Pancreas (tissue), 10 donors: ENCODE data around the gene DDX1. TPM values are rescaled to one million over a fixed set of nuclear protein-coding genes. Genes with fewer than 3 reads are reported as not detected.

ENCODE experiments used
- ATAC-seq, 4 donors: fragments of 200-7000 bp; cut with Tn5 transposase; one replicate each; pipeline versions ENCODE4 v1.8.0 to v1.9.1; 2020; ENCODE audit warnings: mild to moderate bottlenecking in 4 of 4, moderate library complexity in 4 of 4
- DNase-seq, 6 donors: peaks; one replicate each; pipeline ENCODE4 v3.0.0-alpha.2; 2020
- FAIRE-seq: peaks from 2 replicates; lab custom pipeline; 2012; peaks lifted over from hg19 to GRCh38; lab: Jason Lieb, UNC
- H3K27ac ChIP-seq, 4 donors: fragments of 200-600 bp; sonication (generic); 1 replicate in 3 of 4; 2 replicates in 1 of 4; pipeline versions ENCODE4 v1.5.0 to v1.8.0; 2020
- H3K27me3 ChIP-seq, 4 donors: fragments of 200-600 bp; one replicate each; pipeline ENCODE4 v1.8.0; 2021
- H3K36me3 ChIP-seq, 3 donors: fragments of 200-600 bp; sonication (generic) in 1 of 3; one replicate each; pipeline versions ENCODE4 v1.5.0 to v1.8.0; 2020 to 2021
- H3K4me1 ChIP-seq, 3 donors: fragments of 200-600 bp; one replicate each; pipeline ENCODE4 v1.8.0; 2021
- H3K4me3 ChIP-seq, 4 donors: fragments of 200-600 bp; sonication (generic) in 2 of 4; one replicate each; pipeline versions ENCODE4 v1.5.0 to v1.8.0; 2020 to 2021
- H3K9me3 ChIP-seq, 4 donors: fragments of 200-600 bp; one replicate each; pipeline ENCODE4 v1.8.0; 2021
- WGBS, 2 donors: extraction: QIAGEN DNeasy Blood & Tissue Kit; methylation state at CpG; one replicate each; pipeline ENCODE4 v1.1.7; 2013; 5-methylcytosine and 5-hydroxymethylcytosine counted together
- intact Hi-C, 3 donors: fragments of 100-400 bp; cut with DNase I; formaldehyde crosslinking; loops; one replicate each; pipeline versions ENCODE4 v1.11.1 to v1.14.2; 2022
- polyA plus RNA-seq, 2 donors: library from polyadenylated mRNA; stranded (reverse); fragments of 200-250 nt; gene quantifications; one replicate each; pipeline ENCODE4 v1.2.3, GENCODE V29; 2013
- total RNA-seq, 6 donors: library from RNA; stranded (reverse); fragmentation: NEBNext Ultra II Directional in 4 of 6; extraction: Animal tissue kit (Norgen Biotek cat#: 25700) in 4 of 6; gene quantifications; one replicate each; pipeline versions ENCODE4 v1.2.1 to v1.2.4, GENCODE V29; 2021 to 2023
- TF ChIP-seq, protein P1 (sequence below), 4 donors: fragments of 200-600 bp; sonication (generic) in 3 of 4; IDR thresholded peaks; one replicate each; pipeline versions ENCODE4 v1.5.0 to v1.8.0; 2021; ENCODE audit warnings: antibody characterized with exemption in 4 of 4
- donor health status: healthy with polysubstance abuse.
- donor health status: DM: no; HTN: no; CAD: no; lungs with moderate emphysema.
- donor health status: DM: no; HTN: no; CAD: no.
- donor health status: control.
- donor health status: control.
- donor health status: Bipolar disorder and iron deficiency.
- donor health status: DM: yes; HTN: yes; CAD: no.
- donor health status: DM: no; HTN: no; CAD: no.
- donor health status: DM: no; HTN: no; CAD: no.
- donor health status: DM: yes; HTN: yes; CAD: no.

The DDX1 gene
- total and polyA plus RNA-seq, 8 donors = 25.5 to 55.1 (median 43.1) TPM

DNA sequence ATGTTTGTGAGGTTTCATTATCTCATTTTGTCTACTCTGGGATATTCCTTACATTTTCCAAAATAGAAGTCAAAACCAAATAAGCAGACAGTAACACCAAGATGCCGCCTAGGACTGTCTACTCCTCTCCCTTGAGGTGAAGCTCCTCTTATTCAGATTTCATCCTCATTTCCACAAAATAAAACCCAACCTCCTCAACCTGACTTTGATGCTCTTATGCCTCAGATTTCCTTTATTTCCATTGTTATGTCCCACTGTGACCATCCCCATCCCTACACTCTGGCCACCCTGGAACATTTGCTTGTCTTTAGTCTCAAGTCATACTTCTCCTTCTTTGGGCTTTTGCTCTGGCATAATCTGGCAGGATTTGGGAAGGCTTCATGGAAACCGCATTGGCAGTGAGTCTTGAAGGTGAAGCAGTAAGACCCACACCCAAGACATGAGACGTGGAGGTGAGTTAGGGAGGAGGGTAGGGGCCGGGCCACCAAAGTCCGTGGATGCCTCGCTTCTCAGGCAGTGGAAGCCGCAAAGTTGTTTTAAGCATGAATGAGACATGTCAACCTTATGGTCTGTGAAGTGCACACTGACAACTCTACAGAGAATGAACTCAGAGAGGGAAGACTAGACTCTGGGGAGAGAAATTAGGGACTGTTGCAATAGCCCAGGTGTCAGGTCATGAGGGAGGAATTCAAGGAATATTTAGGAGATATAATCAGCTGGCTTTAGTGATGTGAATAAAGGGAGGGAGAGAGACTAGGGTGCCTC lies 63.6 kb downstream of the DDX1 start:
- Histone ChIP-seq H3K4me3 (no peak overlapping the region), H3K9me3 (no peaks in the 10 kb centered on the region), H3K27ac (no peak overlapping the region), H3K27me3 (no peaks in the 10 kb centered on the region), H3K36me3 (no peaks in the 10 kb centered on the region), H3K4me1 (no peaks in the 10 kb centered on the region)
- intact Hi-C loops = no loop called here
- WGBS, 2 donors = 82 to 89% methylated on average over 7 of the region's 7 CpGs
- no peak for FAIRE-seq
- TF ChIP-seq, protein P1, sequence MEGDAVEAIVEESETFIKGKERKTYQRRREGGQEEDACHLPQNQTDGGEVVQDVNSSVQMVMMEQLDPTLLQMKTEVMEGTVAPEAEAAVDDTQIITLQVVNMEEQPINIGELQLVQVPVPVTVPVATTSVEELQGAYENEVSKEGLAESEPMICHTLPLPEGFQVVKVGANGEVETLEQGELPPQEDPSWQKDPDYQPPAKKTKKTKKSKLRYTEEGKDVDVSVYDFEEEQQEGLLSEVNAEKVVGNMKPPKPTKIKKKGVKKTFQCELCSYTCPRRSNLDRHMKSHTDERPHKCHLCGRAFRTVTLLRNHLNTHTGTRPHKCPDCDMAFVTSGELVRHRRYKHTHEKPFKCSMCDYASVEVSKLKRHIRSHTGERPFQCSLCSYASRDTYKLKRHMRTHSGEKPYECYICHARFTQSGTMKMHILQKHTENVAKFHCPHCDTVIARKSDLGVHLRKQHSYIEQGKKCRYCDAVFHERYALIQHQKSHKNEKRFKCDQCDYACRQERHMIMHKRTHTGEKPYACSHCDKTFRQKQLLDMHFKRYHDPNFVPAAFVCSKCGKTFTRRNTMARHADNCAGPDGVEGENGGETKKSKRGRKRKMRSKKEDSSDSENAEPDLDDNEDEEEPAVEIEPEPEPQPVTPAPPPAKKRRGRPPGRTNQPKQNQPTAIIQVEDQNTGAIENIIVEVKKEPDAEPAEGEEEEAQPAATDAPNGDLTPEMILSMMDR (IDR thresholded peaks at IDR 0.05) = no peak
- no peak for DNase-seq
- no peak for ATAC-seq

- Histone ChIP-seq H3K27ac (no peak overlapping the region), H3K36me3 (no peaks in the 10 kb centered on the region), H3K4me3 (no peak overlapping the region), H3K4me1 (no peaks in the 10 kb centered on the region), H3K9me3 (no peaks in the 10 kb centered on the region), H3K27me3 (no peaks in the 10 kb centered on the region)
- 85 to 89% methylated on average over 8 of the region's 8 CpGs for WGBS, 2 donors
- DNase-seq = no peak
- no peak for ATAC-seq
- TF ChIP-seq, protein P1 (IDR thresholded peaks at IDR 0.05) = no peak
- intact Hi-C loops = no loop called here
- no peak for FAIRE-seq
These were observed 64.4 kb downstream of the DDX1 start for GRCh38 chr2:15656090-15656489.

GRCh38 chr2:15657759-15658158 lies 66.1 kb downstream of the DDX1 start:
- intact Hi-C loops = no loop called here
- Histone ChIP-seq H3K27ac (no peak overlapping the region), H3K27me3 (no peaks in the 10 kb centered on the region), H3K9me3 (no peaks in the 10 kb centered on the region), H3K4me3 (no peak overlapping the region), H3K4me1 (no peaks in the 10 kb centered on the region), H3K36me3 (no peaks in the 10 kb centered on the region)
- WGBS, 2 donors = 83 to 91% methylated on average over 9 of the region's 9 CpGs
- ATAC-seq (no peak), FAIRE-seq (no peak), DNase-seq (no peak)
- TF ChIP-seq, protein P1 (IDR thresholded peaks at IDR 0.05) = no peak

DNA sequence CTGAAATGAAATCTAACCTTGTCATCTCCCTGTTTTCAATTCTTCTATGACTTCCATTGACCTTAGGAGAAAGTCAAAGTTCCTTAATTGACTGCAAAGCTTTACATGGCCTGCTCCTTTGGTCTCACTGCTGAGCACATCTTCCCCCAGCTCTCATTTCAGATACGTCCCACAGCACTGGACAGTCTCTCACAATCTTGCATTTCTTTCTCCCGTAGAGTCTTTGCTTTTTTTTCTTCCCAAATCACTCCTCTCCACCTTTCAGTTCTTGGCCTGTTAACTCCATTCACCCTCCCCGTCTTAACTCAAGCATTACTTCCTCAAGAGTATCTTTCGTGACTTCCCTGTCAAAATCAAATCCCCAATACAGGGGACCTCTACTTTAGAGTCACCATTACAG lies 67.2 kb downstream of the DDX1 start:
- Histone ChIP-seq H3K9me3 (no peaks in the 10 kb centered on the region), H3K4me3 (no peak overlapping the region), H3K4me1 (no peaks in the 10 kb centered on the region), H3K27me3 (no peaks in the 10 kb centered on the region), H3K36me3 (no peaks in the 10 kb centered on the region), H3K27ac (no peak overlapping the region)
- FAIRE-seq = no peak
- TF ChIP-seq, protein P1 (IDR thresholded peaks at IDR 0.05) = no peak
- no peak for DNase-seq
- ATAC-seq = no peak
- intact Hi-C loops = no loop called here
- WGBS, 2 donors = 83 to 88% methylated on average over 4 of the region's 4 CpGs
